Measurements from ENCODE around the gene FBLN7. TPM values are rescaled to one million over a fixed set of nuclear protein-coding genes. Genes with fewer than 3 reads are reported as not detected.

Gene FBLN7
- total and polyA plus RNA-seq, 4 donors = 0.77 to 7.0 (median 1.9) TPM

GRCh38 chr2:112195167-112195766, 57.1 kb downstream of the FBLN7 start:
- WGBS, 2 donors = 87 to 89% methylated on average over 8 of the region's 8 CpGs
- Histone ChIP-seq H3K9ac (ENCODE audit: insufficient read depth in 1 of 2, low read length in 2 of 2) (no peak overlapping the region), H3K4me1 (ENCODE audit: control insufficient read depth in 5 of 5, insufficient read depth in 5 of 5, low read length in 5 of 5) (peaks cover 0 to 6% (median 0%) of the 10 kb centered on the region in 5 donors), H3K4me3 (no peak overlapping the region), H3K9me3 (ENCODE audit: control insufficient read depth in 4 of 4, insufficient read depth in 3 of 4, low read length in 3 of 4) (peaks cover 0 to 1% (median 0%) of the 10 kb centered on the region in 4 donors), H3K36me3 (ENCODE audit: control insufficient read depth in 4 of 4, insufficient read depth in 4 of 4, low read length in 4 of 4) (peaks cover 0 to 2% (median 0%) of the 10 kb centered on the region in 4 donors), H3K27me3 (ENCODE audit: control insufficient read depth in 3 of 3, insufficient read depth in 3 of 3, low read length in 2 of 3) (no peaks in the 10 kb centered on the region), H3K27ac (ENCODE audit: low read depth in 1 of 2, low read length in 1 of 2) (no peak overlapping the region)
- ATAC-seq (ENCODE audit: insufficient read depth, low FRiP score) = no peak
- no peak for DNase-seq
- TF ChIP-seq, protein P1, sequence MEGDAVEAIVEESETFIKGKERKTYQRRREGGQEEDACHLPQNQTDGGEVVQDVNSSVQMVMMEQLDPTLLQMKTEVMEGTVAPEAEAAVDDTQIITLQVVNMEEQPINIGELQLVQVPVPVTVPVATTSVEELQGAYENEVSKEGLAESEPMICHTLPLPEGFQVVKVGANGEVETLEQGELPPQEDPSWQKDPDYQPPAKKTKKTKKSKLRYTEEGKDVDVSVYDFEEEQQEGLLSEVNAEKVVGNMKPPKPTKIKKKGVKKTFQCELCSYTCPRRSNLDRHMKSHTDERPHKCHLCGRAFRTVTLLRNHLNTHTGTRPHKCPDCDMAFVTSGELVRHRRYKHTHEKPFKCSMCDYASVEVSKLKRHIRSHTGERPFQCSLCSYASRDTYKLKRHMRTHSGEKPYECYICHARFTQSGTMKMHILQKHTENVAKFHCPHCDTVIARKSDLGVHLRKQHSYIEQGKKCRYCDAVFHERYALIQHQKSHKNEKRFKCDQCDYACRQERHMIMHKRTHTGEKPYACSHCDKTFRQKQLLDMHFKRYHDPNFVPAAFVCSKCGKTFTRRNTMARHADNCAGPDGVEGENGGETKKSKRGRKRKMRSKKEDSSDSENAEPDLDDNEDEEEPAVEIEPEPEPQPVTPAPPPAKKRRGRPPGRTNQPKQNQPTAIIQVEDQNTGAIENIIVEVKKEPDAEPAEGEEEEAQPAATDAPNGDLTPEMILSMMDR (IDR thresholded peaks at IDR 0.05; ENCODE audit: control extremely low read depth, extremely low read depth) = no peak

GRCh38 chr2:112195950-112196349, 57.8 kb downstream of the FBLN7 start:
- Histone ChIP-seq H3K9ac (ENCODE audit: insufficient read depth in 1 of 2, low read length in 2 of 2) (no peak overlapping the region), H3K27me3 (ENCODE audit: control insufficient read depth in 3 of 3, insufficient read depth in 3 of 3, low read length in 2 of 3) (no peaks in the 10 kb centered on the region), H3K4me3 (no peak overlapping the region), H3K9me3 (ENCODE audit: control insufficient read depth in 4 of 4, insufficient read depth in 3 of 4, low read length in 3 of 4) (peaks cover 0 to 3% (median 0%) of the 10 kb centered on the region in 4 donors), H3K27ac (ENCODE audit: low read depth in 1 of 2, low read length in 1 of 2) (no peak overlapping the region), H3K4me1 (ENCODE audit: control insufficient read depth in 5 of 5, insufficient read depth in 5 of 5, low read length in 5 of 5) (peaks cover 0 to 6% (median 0%) of the 10 kb centered on the region in 5 donors), H3K36me3 (ENCODE audit: control insufficient read depth in 4 of 4, insufficient read depth in 4 of 4, low read length in 4 of 4) (peaks cover 0 to 2% (median 0%) of the 10 kb centered on the region in 4 donors)
- TF ChIP-seq, protein P1 (IDR thresholded peaks at IDR 0.05; ENCODE audit: control extremely low read depth, extremely low read depth) = no peak
- DNase-seq (no peak), ATAC-seq (ENCODE audit: insufficient read depth, low FRiP score) (no peak)

GRCh38 chr2:112197868-112198267, 59.7 kb downstream of the FBLN7 start:
- TF ChIP-seq, protein P1 (IDR thresholded peaks at IDR 0.05; ENCODE audit: control extremely low read depth, extremely low read depth) = no peak
- peaks cover 0 to under 1% (median 0%) of the 10 kb centered on the region in 4 donors for H3K36me3 ChIP-seq (ENCODE audit: control insufficient read depth in 4 of 4, insufficient read depth in 4 of 4, low read length in 4 of 4)
- WGBS, 2 donors = 86 to 100% methylated on average over 1 of the region's 1 CpG

GRCh38 chr2:112198780-112199179, 60.6 kb downstream of the FBLN7 start:
- H3K4me3 ChIP-seq = no peak overlapping the region
- no peaks in the 10 kb centered on the region for H3K27me3 ChIP-seq (ENCODE audit: control insufficient read depth in 3 of 3, insufficient read depth in 3 of 3, low read length in 2 of 3)
- H3K9me3 ChIP-seq (ENCODE audit: control insufficient read depth in 4 of 4, insufficient read depth in 3 of 4, low read length in 3 of 4) = peaks cover 0 to 8% (median 6%) of the 10 kb centered on the region in 4 donors
- H3K9ac ChIP-seq (ENCODE audit: insufficient read depth in 1 of 2, low read length in 2 of 2) = no peak overlapping the region
- H3K36me3 ChIP-seq (ENCODE audit: control insufficient read depth in 4 of 4, insufficient read depth in 4 of 4, low read length in 4 of 4) = no peaks in the 10 kb centered on the region
- TF ChIP-seq, protein P1 (IDR thresholded peaks at IDR 0.05; ENCODE audit: control extremely low read depth, extremely low read depth) = no peak
- no peak overlapping the region for H3K27ac ChIP-seq (ENCODE audit: low read depth in 1 of 2, low read length in 1 of 2)
- no peaks in the 10 kb centered on the region for H3K4me1 ChIP-seq (ENCODE audit: control insufficient read depth in 5 of 5, insufficient read depth in 5 of 5, low read length in 5 of 5)
- ATAC-seq (ENCODE audit: insufficient read depth, low FRiP score) (no peak), DNase-seq (no peak)

More at GRCh38 chr2:112197868-112198267, 59.7 kb downstream of the FBLN7 start:
- Histone ChIP-seq H3K27me3 (ENCODE audit: control insufficient read depth in 3 of 3, insufficient read depth in 3 of 3, low read length in 2 of 3) (no peaks in the 10 kb centered on the region), H3K27ac (ENCODE audit: low read depth in 1 of 2, low read length in 1 of 2) (no peak overlapping the region), H3K9ac (ENCODE audit: insufficient read depth in 1 of 2, low read length in 2 of 2) (no peak overlapping the region), H3K4me3 (no peak overlapping the region), H3K4me1 (ENCODE audit: control insufficient read depth in 5 of 5, insufficient read depth in 5 of 5, low read length in 5 of 5) (no peaks in the 10 kb centered on the region), H3K9me3 (ENCODE audit: control insufficient read depth in 4 of 4, insufficient read depth in 3 of 4, low read length in 3 of 4) (peaks cover 0 to 5% (median 1%) of the 10 kb centered on the region in 4 donors)
- DNase-seq (no peak), ATAC-seq (ENCODE audit: insufficient read depth, low FRiP score) (no peak)
